Right forelimb (tissue), 1 donor: ENCODE results near the gene PTGDS.
"Not testable (repeated sequence)": the region's sequence is repeated elsewhere in the genome, so short reads cannot be mapped to it uniquely, and the experiment has no call there.

ENCODE experiments used
- DNase-seq: peaks from one replicate; pipeline ENCODE4 v3.0.0-alpha.2; 2018

Gene PTGDS

GRCh38 chr9:136992819-136993369, 15.6 kb downstream of the PTGDS start:
- DNase-seq = no peak

DNA sequence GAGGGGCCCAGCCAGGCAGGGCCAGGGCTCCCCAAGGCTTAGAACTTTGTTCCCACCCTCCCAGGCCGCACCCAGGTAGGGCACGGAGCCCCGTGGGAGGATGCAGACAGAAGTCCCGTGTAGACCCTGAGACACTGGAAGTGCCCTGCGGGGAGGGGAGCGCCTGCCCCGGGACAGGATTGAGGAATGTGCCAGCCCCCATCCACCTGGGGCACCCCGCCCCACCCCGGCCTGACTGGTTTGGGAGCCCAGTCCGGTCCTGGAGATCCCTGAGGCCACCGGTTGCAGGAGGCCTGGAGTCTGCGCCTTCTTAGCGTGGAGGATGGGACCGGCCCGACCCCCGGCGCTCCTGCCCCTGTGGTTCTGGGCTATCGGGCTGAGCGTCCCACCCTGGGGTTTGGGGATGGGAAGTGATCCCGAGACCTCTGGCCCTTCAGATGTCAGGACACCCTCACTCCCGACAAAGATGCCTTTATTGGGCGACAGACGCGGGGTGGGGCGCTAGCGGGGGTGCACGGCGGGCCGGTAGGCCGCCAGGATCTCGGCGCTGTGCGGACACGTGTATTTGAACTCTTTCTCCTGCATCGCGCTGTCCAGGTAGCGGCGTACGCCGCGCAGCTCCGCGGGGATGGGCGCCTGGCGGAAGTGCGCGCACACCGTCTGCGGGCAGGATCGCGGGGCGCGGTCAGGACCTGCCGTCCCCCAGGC, 17.0 kb downstream of the PTGDS start:
- no peak for DNase-seq

DNA sequence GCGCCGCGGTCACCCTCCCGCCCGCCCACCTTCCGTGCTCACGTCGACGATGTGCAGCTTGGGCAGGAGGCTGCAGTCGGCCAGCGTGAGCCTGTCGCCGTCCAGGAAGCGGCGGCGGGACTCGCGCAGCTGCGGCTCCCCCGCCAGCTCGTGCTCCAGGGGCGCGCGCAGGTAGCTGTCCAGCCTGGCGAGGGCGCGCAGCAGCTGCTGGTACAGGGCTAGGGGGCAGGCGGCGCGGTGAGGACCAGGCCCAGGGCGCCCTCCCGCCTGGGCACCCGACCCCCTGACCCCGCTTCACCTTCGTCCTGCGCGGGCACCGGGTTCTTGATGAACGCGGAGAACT, 17.6 kb downstream of the PTGDS start:
- DNase-seq = no peak

DNA sequence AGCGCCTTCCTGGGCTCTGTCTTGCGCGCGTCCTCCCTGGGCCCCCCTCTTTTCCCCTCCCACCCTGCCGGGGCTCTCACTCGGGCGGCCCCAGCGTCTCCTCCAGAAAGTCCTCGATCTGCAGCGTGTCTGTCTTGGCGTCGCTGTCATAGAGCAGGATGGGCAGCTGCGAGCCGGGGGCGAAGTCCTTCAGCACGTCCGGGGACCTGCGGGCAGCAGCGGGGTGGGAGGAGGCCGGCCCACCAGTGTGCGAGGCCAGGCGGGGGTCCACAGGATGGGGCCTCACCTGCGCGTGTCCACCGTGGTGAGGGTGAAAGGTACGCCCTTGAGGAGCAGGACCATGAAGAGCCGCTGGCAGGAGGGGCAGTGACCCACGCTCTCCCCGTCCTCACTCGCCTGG, 18.1 kb downstream of the PTGDS start:
- no peak for DNase-seq

DNA sequence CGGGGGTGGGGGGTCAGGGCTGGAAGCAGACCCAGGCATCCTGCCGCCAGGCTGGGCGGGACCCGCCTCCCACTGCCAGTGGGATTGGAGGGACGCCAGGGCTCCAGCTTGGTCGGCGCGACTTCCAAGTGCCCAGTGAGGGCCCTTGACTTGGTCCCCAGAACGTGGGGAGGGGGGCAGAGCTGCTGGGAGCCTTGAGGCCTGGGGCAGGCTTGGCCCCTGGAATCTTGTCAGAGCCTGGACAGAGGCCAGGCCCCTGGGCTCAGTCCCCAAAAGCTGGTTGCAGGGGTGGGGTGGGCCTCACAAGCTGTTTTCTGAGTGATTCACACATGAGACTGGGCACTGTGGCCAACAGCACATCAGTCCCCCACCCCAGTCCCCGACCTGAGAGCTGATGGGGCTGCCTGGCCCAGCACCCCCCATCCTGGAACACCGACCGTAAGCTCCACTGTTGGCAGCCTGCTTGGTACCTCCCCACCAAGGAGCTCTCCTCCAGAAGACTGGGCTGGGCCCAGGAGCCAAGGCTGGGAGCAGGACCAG, 18.5 kb downstream of the PTGDS start:
- no peak for DNase-seq

- DNase-seq = no peak
Measured at GRCh38 chr9:136996361-136997292, 19.3 kb downstream of the PTGDS start, which contains the start of gene CLIC3. Gene CLIC3, minus strand, starts transcription at chr9:136996568. Its CDS starts 25 bp downstream, at chr9:136996543.

- no peak for DNase-seq
Measured at GRCh38 chr9:136997371-136997770, 20.1 kb downstream of the PTGDS start.

DNA sequence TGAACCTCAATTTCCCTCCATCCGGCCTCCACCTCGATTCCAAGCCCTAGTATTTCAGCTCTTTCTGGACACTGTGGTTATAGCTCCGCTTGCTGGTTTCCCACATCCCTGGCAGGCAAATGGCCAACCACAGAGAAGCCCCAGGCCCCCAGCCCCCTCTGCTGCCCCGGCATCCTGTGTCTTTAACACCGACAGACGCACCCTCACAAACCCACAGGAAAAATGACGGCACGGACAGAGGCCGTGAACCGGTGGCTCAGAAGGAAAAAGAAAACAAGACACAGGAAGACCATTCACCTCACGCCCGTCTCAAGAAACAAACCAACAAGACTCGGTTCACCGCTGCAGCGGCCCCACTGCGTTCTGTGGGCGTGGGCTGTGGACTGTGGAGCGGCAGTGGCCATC, 20.5 kb downstream of the PTGDS start:
- DNase-seq = no peak

GRCh38 chr9:137000177-137000930, 23.1 kb downstream of the PTGDS start:
- no peak for DNase-seq

- no peak for DNase-seq
Measured at GRCh38 chr9:137001857-137002645, 24.7 kb downstream of the PTGDS start.

DNA sequence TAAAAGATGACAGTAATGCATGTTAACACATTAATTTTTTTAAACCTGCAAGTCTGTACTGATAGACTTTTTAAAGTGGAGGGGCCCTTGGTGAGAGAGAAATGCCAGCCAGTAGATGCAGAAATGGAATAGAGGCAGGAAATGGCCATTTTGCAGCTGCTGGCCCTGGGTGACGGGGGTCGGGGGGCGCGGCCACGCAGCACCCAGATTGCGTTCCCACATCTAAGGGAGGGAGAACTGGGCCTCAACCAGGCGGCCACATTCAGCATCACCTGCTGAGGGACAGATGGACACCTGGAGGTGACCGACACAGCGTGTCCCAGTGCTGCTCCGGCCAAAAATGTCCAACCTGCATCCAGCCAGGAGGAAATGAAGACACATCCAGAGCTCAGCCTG, 25.3 kb downstream of the PTGDS start:
- DNase-seq = no peak

DNA sequence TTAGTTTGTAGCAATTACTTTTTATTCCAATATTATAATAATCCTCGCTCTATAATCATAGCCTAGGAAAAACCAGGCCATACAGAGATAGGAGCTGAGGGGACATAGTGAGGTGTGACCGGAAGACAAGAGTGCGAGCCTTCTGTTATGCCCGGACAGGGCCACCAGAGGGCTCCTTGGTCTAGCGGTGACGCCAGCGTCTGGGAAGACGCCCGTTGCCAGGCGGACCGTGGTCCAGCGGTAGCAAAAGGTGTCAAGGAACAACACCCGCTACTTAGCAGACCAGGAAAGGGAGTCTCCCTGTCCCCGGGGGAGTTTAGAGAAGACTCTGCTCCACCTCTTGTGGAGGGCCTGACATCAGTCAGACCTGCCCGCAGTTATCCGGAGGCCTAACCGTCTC, 27.0 kb downstream of the PTGDS start:
- DNase-seq = not testable (repeated sequence)

DNA sequence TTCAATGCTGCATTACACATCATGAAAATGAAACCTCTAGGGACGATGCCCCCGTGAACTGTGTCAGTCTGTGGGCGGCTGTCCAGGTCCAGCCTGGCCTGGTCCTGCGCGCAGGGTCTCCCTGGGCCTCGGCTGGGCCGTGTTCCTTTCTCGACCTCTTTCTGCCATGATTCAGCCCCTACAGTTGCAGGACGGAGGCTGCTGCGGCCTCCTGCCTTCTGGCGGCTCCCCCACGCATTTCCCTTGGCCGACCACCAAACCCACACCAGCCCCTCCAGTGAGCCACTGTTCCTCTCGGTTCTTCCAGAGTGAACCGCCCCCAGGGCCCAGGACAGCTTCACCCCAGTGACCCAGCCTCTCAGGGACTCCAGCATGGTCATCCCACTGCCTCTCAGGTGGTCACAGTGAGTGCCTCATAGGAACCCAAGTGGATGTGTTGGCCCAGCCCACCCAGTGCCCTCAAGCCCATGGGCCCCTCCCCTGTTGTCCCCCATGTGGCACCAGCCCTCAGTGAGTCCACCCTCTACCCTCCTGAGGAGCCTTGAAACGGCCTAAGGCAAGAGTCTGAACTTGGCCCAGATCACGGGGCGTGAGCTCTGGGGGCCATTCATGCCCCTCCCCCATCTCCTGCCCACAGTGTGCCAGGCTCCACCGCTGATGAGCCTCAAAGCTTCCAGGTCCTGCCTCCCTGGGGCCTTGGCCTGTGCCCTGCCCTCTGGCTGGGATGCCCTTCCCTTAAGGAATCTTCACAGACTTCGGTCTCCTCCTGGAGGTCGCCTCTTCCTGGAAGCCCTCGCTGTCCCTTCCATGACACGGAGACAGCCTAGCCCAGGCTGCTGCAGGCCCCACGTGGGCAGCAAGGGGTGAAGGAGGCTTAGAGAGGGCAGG, 29.1 kb downstream of the PTGDS start:
- no peak for DNase-seq

DNA sequence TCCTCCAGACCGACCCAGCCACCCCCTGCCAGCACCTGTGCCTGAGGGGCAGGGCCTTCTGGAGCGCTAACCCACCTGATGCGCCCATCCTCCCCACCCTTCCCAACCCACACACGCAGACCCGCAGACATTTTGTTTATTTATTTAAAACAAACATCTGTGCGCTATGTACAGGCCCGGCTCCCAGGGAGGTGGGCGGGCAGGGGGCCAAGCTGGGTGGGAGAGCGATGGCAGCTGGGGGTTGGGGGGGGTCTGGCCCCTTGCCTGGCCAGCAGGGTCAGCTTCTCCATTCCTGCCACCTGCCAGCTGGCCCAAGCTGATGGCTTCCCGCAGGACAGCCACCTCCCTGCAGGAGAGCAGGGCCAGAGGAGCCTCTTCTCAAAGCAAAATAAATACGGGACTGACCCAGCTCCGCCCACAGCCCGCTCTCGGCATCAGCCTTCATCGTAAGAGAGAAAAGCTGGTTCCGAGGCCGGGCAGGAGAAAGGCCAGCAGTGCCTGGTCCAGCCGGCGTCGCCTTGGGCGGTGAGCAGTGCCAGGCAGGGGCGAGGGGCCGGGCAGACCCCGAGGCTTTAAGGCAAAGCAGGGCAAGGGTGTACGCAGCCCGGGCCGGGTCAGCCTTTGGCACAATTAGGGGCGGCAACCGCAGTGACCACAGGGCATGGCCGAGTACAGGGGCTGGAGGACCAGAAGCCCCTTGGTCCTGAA, 30.0 kb downstream of the PTGDS start:
- no peak for DNase-seq

GRCh38 chr9:137007816-137008270, 30.5 kb downstream of the PTGDS start:
- no peak for DNase-seq

GRCh38 chr9:137008312-137008711, 31.0 kb downstream of the PTGDS start:
- no peak for DNase-seq

DNA sequence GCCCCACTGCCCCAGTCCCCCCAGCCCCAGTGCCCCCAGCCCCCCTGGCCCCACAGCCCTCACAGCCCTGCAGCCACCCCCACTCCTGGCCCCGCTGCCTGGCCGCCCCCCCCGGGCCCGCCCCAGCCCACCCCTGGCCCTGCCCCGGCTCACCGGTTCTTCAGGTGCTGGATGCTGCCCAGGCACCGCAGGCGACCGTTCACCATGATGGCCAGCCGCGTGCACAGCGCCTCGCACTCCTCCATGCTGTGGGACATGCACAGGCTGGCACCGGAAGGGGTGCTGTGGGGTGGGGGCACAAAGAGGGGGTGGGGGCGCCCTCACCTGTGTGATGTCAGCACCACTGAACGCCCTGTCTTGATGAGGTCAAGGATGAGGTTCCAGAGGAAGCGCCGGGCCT, 31.9 kb downstream of the PTGDS start:
- no peak for DNase-seq

DNA sequence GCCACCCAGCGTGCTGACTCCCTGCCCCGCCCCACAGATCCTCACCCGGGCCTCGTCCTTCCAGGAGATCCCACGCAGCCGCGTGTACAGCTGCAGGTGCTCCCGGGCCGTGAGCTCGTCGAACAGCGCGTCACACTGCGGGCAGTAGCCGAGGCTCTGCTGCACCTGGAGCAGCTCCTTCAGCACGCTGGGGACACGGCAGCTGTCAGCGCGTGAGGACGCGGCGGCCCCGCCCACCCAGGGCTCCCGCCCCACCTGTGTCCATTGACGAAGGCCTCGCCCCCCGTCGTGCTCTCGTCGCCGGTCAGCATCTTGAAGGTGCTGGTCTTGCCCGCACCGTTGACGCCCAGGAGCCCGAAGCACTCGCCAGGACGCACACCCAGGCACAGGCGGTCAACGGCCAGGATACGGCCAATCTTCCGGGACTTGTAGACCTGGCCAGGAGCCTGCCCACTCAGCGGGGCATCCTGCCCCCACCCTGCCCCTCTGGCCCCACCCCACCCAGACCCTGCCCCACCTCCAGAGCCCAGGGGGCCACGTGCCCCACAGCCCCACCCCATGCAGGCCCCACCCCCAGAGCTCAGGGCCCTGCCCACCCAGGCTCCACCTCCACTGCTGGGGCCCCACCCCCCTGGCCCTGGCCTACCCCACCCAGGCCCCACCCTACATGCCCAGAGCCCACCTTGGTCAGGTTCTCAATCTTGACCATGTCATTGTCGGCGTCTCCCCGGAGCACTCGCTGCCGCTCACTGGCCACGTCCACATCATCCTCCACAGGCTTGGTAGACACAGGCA, 32.8 kb downstream of the PTGDS start:
- DNase-seq = no peak

GRCh38 chr9:137011156-137011555, 33.9 kb downstream of the PTGDS start:
- DNase-seq = no peak
